Body of pancreas (tissue), 4 donors: ENCODE measurements around the gene MRPL43. TPM values are rescaled to one million over a fixed set of nuclear protein-coding genes. Genes with fewer than 3 reads are reported as not detected.

ENCODE experiments used
- ATAC-seq: fragments of 150-250 bp; one replicate; pipeline ENCODE4 v1.9.1; 2016
- DNase-seq, 4 donors: peaks; one replicate each; pipeline ENCODE4 v3.0.0-alpha.2; 2019
- H3K27ac ChIP-seq, 4 donors: fragments of 200-600 bp; sonication (generic); 1 replicate in 3 of 4; 2 replicates in 1 of 4; pipeline versions ENCODE4 v1.5.1 to v1.6.1; 2016 to 2019; ENCODE audit warnings: mild to moderate bottlenecking in 1 of 4, mixed read lengths in 1 of 4, moderate library complexity in 1 of 4
- H3K27me3 ChIP-seq, 2 donors: fragments of 200-600 bp; sonication (generic); one replicate each; pipeline ENCODE4 v1.6.0; 2016; ENCODE audit warnings: mild to moderate bottlenecking in 1 of 2
- H3K36me3 ChIP-seq, 2 donors: fragments of 200-600 bp; sonication (generic); replicated peaks in 1 of 2; 2 replicates each; pipeline ENCODE4 v1.5.1; 2016; ENCODE audit warnings: low read depth in 2 of 2; ENCODE audit not compliant: insufficient read depth in 1 of 2
- H3K4me1 ChIP-seq: fragments of 200-600 bp; sonication (generic); one replicate; pipeline ENCODE4 v1.6.0; 2016
- H3K4me3 ChIP-seq, 2 donors: fragments of 200-600 bp; sonication (generic); 1 replicate in 1 of 2; 2 replicates in 1 of 2; pipeline ENCODE4 v1.5.1; 2016 to 2019
- H3K9me3 ChIP-seq, 3 donors: fragments of 200-600 bp; sonication (generic); 1 replicate in 2 of 3; 2 replicates in 1 of 3; pipeline ENCODE4 v1.5.1; 2016
- POLR2A ChIP-seq, 3 donors: fragments of 450-650 bp; IDR thresholded peaks; one replicate each; pipeline ENCODE4 v1.6.1; 2016; ENCODE audit warnings: antibody characterized with exemption in 3 of 3, mild to moderate bottlenecking in 2 of 3
- WGBS, 2 donors: methylation state at CpG; one replicate each; pipeline ENCODE4 v1.1.5; 2017; 5-methylcytosine and 5-hydroxymethylcytosine counted together
- intact Hi-C: fragments of 100-400 bp; cut with DNase I; formaldehyde crosslinking; loops from one replicate; pipeline ENCODE4 v1.15.1; 2023
- total RNA-seq, 2 donors: library from RNA; depleted of rRNA; stranded (reverse); fragments of >200 nt; gene quantifications; one replicate each; pipeline ENCODE4 v1.1.0, GENCODE V29; 2016
- TF ChIP-seq, protein P1 (sequence below), 7 experiments: fragments of 450-650 bp in 4 of 7; fragments of 200-600 bp in 3 of 7; sonication (generic) in 3 of 7; IDR thresholded peaks; one replicate each; pipeline ENCODE4 v1.5.1; 2016 to 2019; ENCODE audit warnings: antibody characterized with exemption in 7 of 7

The MRPL43 gene
- total RNA-seq, 2 donors from 2014 or later: 53.7 to 90.5 TPM

DNA sequence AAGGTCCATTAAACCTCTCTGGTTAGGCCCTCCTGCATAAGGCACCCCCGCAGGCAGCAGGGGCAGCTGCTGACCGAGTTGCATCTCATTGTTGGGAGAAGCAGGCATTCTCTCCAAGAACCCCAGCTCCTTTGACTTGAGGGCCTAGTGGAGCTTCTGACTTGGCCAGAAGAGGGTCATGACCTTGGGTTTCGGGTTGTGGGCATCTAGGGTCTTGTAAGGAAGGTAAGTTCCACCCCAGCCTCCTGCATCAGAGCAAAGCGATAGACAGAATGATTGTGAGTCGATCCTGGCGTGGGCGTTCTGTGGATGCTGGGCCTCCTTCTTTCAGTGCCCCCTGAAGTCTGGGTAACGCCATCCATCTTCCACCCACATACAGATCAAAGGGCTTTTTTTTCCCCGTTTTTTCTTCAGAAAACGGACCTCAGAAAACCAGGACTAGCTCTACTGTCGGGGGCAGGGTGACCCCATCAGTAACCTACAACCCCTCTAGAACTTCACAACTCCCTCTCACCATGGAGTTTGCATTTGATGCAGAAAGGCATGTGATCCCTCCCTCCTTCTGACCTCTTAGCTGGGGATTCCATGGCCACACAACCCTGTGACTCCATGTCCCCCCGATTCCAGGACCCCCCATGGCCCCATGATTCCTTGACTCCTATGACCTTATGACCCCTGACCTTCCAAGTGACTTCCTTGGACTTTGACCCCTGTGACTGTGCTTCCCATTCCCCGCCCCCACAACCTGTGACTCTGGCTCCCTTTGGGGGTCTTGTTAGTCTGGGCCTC, 15.0 kb downstream of the MRPL43 start:
- H3K36me3 ChIP-seq: no peaks in the 10 kb centered on the region
- WGBS, 2 donors: 67 to 68% methylated on average over 13 of the region's 13 CpGs
- intact Hi-C loops: no loop called here
- no peaks in the 10 kb centered on the region for H3K9me3 ChIP-seq
- no peak for DNase-seq
- no peaks in the 10 kb centered on the region for H3K27me3 ChIP-seq
- H3K27ac ChIP-seq: peak overlapping the region in 3 of 4 donors; percentile 72 to 87 (median 77)
- ATAC-seq: no peak
- TF ChIP-seq POLR2A (IDR thresholded peaks at IDR 0.05): no peak
- TF ChIP-seq, protein P1, sequence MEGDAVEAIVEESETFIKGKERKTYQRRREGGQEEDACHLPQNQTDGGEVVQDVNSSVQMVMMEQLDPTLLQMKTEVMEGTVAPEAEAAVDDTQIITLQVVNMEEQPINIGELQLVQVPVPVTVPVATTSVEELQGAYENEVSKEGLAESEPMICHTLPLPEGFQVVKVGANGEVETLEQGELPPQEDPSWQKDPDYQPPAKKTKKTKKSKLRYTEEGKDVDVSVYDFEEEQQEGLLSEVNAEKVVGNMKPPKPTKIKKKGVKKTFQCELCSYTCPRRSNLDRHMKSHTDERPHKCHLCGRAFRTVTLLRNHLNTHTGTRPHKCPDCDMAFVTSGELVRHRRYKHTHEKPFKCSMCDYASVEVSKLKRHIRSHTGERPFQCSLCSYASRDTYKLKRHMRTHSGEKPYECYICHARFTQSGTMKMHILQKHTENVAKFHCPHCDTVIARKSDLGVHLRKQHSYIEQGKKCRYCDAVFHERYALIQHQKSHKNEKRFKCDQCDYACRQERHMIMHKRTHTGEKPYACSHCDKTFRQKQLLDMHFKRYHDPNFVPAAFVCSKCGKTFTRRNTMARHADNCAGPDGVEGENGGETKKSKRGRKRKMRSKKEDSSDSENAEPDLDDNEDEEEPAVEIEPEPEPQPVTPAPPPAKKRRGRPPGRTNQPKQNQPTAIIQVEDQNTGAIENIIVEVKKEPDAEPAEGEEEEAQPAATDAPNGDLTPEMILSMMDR (IDR thresholded peaks at IDR 0.05): no peak
- H3K4me3 ChIP-seq: no peak overlapping the region
- H3K4me1 ChIP-seq: peaks cover 53% of the 10 kb centered on the region

DNA sequence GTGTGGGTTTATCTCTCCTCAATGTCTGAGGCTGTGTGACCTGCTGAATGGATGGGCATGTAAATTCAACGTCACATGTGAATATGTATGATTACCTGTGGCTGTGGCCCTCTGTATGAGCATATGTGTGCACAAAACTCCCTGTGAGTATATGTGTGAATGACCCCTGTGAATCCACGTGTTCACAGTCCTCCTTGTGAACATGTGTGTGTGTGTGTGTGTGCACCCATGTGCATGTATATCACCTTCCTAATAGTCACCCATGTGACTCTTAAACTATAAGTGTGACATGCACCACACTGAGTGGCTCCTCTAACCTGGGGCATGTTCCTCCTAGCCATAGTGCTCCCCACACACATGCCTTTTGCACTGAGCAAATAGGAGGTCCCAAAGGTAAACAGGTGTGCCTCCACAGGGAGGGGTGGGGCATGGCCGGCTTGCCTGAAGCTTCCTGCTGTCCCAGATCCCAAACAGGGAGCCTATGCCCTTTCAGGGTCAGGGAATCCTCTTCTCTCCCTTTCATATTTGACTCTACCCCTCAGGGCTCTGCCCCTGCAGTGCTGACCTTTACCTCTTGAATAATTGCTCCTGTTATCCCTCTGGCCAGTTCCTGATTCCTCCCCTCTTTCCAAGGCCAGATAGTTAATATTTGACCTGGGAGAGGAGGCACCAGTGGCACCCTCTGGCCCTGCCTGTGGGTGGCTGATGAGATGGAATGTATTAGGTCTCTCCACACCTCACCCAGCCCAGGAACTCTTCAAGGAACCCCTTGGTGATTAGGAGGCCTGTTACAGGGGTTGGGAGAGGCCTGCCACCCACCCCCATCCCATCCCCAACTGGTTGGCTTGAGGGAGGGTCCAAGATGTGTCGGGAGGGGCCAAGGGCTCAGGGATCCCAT, 16.1 kb downstream of the MRPL43 start:
- DNase-seq: peak; percentile 55 to 79 (median 70)
- intact Hi-C loops: no loop called here

DNA sequence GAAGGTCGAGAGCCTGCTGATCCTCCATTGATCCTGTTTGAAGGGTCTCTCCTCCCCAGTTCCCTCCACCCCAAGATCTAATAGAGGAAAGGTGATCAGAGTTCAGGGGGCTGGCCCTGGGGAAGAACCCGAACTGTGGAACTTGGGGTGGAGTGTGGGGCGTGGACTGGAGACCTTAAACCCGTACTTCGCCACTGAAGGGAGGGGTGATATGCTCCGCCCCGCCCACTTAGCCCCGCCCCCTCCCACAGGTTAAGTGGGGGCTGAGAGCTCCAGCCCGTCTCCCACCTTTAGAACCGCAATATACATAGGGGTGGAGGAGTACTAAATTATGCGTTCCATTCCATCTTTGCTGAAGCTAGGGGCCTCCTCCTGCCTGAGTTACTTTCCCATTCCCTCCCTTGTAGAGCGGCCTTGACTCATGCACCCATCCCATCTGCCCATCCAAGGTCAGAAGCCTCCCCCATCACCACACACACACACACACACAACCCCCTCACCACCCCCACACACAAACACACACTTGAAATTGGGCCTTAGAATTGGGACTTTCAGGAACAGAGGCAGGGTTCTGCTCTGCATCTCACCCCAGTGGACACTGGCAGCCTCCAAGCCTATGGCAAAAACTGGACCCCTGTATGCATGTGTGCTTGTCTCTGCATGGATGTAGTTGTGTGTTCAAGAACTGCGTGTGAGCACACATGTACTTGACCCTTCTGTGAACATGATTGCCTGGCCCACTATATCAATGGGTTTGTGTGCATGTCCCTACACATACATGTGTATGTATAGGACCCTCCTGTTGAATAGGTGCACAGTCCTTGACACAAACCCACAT, 17.0 kb downstream of the MRPL43 start:
- H3K27me3 ChIP-seq: no peaks in the 10 kb centered on the region
- peak; percentile 49 to 73 (median 52) for DNase-seq
- H3K4me1 ChIP-seq: peaks cover 55% of the 10 kb centered on the region
- H3K27ac ChIP-seq: peak overlapping the region; percentile 50 to 87 (median 74)
- TF ChIP-seq, protein P1 (IDR thresholded peaks at IDR 0.05): no peak
- no peak for TF ChIP-seq POLR2A (IDR thresholded peaks at IDR 0.05)
- 18 to 38% methylated on average over 3 to 13 of the region's 13 CpGs for WGBS, 2 donors
- peak overlapping the region; percentile 63 for H3K4me3 ChIP-seq
- ATAC-seq: peak; percentile 36
- no peaks in the 10 kb centered on the region for H3K9me3 ChIP-seq
- intact Hi-C loops: no loop called here
- H3K36me3 ChIP-seq: no peaks in the 10 kb centered on the region

More for the DNA sequence above, 16.1 kb downstream of the MRPL43 start:
- Histone ChIP-seq H3K27ac (peak overlapping the region; percentile 50 to 87 (median 74)), H3K4me1 (peaks cover 55% of the 10 kb centered on the region), H3K9me3 (no peaks in the 10 kb centered on the region), H3K36me3 (no peaks in the 10 kb centered on the region), H3K4me3 (no peak overlapping the region), H3K27me3 (no peaks in the 10 kb centered on the region)
- 21 to 22% methylated on average over 4 of the region's 4 CpGs for WGBS, 2 donors
- peak; percentile 75 for ATAC-seq
- TF ChIP-seq, protein P1 (IDR thresholded peaks at IDR 0.05): peak in 3 of 7 experiments; percentile 20 to 28 (median 22)
- peak in 1 of 3 donors; percentile 5 for TF ChIP-seq POLR2A (IDR thresholded peaks at IDR 0.05)

DNA sequence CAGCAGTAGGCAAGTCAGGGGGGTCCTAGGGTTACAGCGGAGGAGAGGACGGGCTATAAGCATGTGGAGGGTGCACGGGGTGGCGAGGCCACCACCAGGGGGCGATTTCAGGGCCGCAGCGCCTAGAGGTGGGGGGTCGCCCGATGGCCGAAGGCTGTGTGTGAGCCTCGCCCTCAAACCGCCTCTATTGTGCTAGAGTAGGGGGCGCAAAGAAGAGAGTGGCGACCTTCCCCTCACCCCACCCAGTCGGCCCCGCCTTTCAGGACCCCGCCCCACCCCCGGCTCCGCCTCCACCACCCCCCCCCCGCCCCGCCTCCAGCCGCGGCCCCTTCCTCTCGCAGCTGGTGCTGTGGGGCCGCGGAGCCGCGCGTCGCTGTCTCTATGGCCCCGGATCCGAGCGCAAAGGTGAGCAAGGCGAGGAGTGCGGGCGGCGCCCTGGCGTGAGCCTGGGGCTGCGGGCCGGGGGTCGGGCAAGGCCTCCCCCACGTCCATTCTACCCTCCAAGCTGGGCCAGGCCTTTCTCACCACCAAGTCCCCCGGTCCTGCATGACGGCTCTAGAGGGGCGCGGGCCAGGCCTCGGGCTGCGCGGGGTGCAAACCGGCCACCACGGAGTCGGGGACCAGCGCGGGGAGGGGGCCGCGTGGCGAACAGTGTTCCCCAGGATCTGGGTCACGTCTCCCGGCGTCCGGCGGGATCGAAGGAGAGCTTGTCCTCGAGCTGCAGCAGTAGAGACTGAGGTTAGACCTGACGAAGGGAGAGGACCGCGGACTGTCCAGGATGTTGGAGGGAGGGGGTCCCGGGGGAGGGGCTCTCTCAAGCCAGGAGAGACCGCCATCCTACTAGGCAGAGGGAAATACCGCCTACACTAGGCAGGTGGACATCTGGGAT, 17.9 kb downstream of the MRPL43 start, which contains the start of gene SEMA4G:
Gene SEMA4G (plus strand): TSS at position 318 of the 889 bp plus-strand sequence. CDS start 3,409 bp downstream, outside the sequence.
- TF ChIP-seq POLR2A (IDR thresholded peaks at IDR 0.05): no peak
- TF ChIP-seq, protein P1 (IDR thresholded peaks at IDR 0.05): peak; percentile 57 to 85 (median 75)
- WGBS, 2 donors: 0 to 1% methylated on average over 16 to 61 of the region's 70 CpGs
- peaks cover 55% of the 10 kb centered on the region for H3K4me1 ChIP-seq
- H3K36me3 ChIP-seq: no peaks in the 10 kb centered on the region
- peak; percentile 44 to 66 (median 61) for DNase-seq
- H3K27me3 ChIP-seq: no peaks in the 10 kb centered on the region
- H3K9me3 ChIP-seq: no peaks in the 10 kb centered on the region
- intact Hi-C loops: no loop called here
- ATAC-seq: peak; percentile 67
- H3K4me3 ChIP-seq: peak within 1 kb of the TSS; percentile 63
- H3K27ac ChIP-seq: peak within 1 kb of the TSS; percentile 50 to 87 (median 74)
